ENCODE measurements around the gene PCDHGC3. TPM values are rescaled to one million over a fixed set of nuclear protein-coding genes. Genes with fewer than 3 reads are reported as not detected.

The PCDHGC3 gene
- total and polyA plus RNA-seq, 8 donors, result 9.1 to 25.3 (median 18.9) TPM

DNA sequence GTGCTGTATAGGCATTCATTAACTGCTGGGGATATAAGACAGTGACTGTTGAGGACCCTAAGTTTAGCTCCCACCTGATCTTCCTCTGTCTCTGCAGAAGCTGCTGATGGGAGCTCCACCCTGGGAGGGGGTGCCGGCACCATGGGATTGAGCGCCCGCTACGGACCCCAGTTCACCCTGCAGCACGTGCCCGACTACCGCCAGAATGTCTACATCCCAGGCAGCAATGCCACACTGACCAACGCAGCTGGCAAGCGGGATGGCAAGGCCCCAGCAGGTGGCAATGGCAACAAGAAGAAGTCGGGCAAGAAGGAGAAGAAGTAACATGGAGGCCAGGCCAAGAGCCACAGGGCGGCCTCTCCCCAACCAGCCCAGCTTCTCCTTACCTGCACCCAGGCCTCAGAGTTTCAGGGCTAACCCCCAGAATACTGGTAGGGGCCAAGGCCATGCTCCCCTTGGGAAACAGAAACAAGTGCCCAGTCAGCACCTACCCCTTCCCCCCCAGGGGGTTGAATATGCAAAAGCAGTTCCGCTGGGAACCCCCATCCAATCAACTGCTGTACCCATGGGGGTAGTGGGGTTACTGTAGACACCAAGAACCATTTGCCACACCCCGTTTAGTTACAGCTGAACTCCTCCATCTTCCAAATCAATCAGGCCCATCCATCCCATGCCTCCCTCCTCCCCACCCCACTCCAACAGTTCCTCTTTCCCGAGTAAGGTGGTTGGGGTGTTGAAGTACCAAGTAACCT, 35.3 kb downstream of the PCDHGC3 start:
- no peaks in the 10 kb centered on the region for H3K27me3 ChIP-seq
- no peak overlapping the region for H3K4me3 ChIP-seq
- FAIRE-seq, result no peak
- no peak for DNase-seq
- no peak for TF ChIP-seq CTCF (IDR thresholded peaks at IDR 0.05)
- no peak for ATAC-seq
- peaks cover 0 to 3% (median 0%) of the 10 kb centered on the region in 3 donors for H3K36me3 ChIP-seq
- H3K27ac ChIP-seq, result no peak overlapping the region
- no peaks in the 10 kb centered on the region for H3K9me3 ChIP-seq
- WGBS, 2 donors, result 92 to 94% methylated on average over 14 of the region's 14 CpGs
- intact Hi-C loops (cut with DNase I), result no loop called here
- peaks cover 0 to 3% (median 0%) of the 10 kb centered on the region in 3 donors for H3K4me1 ChIP-seq

DNA sequence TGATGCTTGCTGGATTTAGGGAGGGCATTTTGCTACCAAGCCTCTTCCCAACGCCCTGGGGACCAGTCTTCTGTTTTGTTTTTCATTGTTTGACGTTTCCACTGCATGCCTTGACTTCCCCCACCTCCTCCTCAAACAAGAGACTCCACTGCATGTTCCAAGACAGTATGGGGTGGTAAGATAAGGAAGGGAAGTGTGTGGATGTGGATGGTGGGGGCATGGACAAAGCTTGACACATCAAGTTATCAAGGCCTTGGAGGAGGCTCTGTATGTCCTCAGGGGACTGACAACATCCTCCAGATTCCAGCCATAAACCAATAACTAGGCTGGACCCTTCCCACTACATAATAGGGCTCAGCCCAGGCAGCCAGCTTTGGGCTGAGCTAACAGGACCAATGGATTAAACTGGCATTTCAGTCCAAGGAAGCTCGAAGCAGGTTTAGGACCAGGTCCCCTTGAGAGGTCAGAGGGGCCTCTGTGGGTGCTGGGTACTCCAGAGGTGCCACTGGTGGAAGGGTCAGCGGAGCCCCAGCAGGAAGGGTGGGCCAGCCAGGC, 36.1 kb downstream of the PCDHGC3 start:
- intact Hi-C loops (cut with DNase I), result no loop called here
- H3K9me3 ChIP-seq, result no peaks in the 10 kb centered on the region
- no peak overlapping the region for H3K4me3 ChIP-seq
- H3K36me3 ChIP-seq, result peaks cover 0 to 11% (median 0%) of the 10 kb centered on the region in 3 donors
- TF ChIP-seq CTCF (IDR thresholded peaks at IDR 0.05), result no peak
- H3K27me3 ChIP-seq, result no peaks in the 10 kb centered on the region
- peak overlapping the region in 2 of 4 donors; percentile 54 to 62 for H3K27ac ChIP-seq
- FAIRE-seq, result no peak
- peaks cover 0 to 3% (median 0%) of the 10 kb centered on the region in 3 donors for H3K4me1 ChIP-seq
- no peak for DNase-seq
- no peak for ATAC-seq
- WGBS, 2 donors, result 52 to 54% methylated on average over 4 of the region's 4 CpGs

GRCh38 chr5:141512390-141512910, 36.7 kb downstream of the PCDHGC3 start:
- Histone ChIP-seq H3K36me3 (peaks cover 0 to 14% (median 0%) of the 10 kb centered on the region in 3 donors), H3K4me3 (peak overlapping the region; percentile 20 to 51 (median 38)), H3K27ac (peak overlapping the region in 3 of 4 donors; percentile 24 to 62 (median 54)), H3K4me1 (peaks cover 0 to 3% (median 0%) of the 10 kb centered on the region in 3 donors), H3K27me3 (no peaks in the 10 kb centered on the region), H3K9me3 (no peaks in the 10 kb centered on the region)
- intact Hi-C loops (cut with DNase I), result no loop called here
- no peak for FAIRE-seq
- DNase-seq, result peak; percentile 76 to 97 (median 90)
- WGBS, 2 donors, result 7 to 8% methylated on average over 28 of the region's 28 CpGs
- peak; percentile 79 to 83 (median 82) for ATAC-seq
- peak; percentile 82 to 93 (median 88) for TF ChIP-seq CTCF (IDR thresholded peaks at IDR 0.05)

DNA sequence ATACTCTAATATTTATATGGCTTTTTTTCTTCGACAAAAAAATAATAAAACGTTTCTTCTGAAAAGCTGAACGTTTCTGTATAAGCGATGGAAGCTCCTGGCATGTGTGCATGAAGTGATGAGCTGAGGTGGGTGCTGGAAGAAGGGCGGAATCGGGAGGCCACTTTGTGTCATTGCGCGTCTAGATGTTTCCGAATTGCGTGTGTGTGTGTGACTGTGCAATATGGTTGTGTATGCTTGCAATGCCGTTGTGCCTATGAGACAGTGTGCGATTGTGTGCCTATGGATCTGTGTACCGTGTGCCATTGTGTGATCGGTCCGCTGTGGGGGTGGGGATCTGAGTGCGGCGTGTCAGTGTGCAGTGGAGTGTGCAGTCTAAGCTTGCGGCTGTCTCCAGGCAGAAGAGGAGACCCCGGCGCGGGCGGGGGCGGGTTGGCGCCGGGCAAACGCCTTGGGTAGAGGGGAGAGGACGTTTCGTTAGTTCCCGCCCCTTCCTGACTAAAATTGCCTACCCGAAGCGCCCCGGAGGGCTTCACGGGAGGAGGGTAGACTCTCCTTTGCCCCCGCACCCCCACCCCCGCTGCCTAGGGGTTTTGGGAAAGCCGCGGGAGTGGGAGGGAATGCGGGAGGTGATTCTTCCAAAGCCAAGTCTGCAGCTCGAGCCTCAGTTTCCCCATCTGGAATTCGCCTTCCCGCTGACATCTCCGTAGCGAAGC, 37.3 kb downstream of the PCDHGC3 start:
- Histone ChIP-seq H3K27ac (peak overlapping the region in 3 of 4 donors; percentile 24 to 62 (median 54)), H3K4me1 (peaks cover 0 to 3% (median 0%) of the 10 kb centered on the region in 3 donors)
- FAIRE-seq, result no peak

More for the DNA sequence above, 37.3 kb downstream of the PCDHGC3 start:
- whole genome bisulfite sequencing, 2 donors, result 4 to 7% methylated on average over 43 of the region's 43 CpGs
- no peak for TF ChIP-seq CTCF (IDR thresholded peaks at IDR 0.05)
- H3K9me3 ChIP-seq, result no peaks in the 10 kb centered on the region
- intact Hi-C loops (cut with DNase I), result no loop called here
- ATAC-seq (peak; percentile 53 to 69 (median 67)), DNase-seq (peak in 4 of 6 donors; percentile 30 to 69 (median 46))
- peaks cover 0 to 14% (median 0%) of the 10 kb centered on the region in 3 donors for H3K36me3 ChIP-seq
- peak overlapping the region; percentile 20 to 51 (median 38) for H3K4me3 ChIP-seq
- no peaks in the 10 kb centered on the region for H3K27me3 ChIP-seq

All from pancreas (tissue), 10 donors.